Measurements from ENCODE around the gene PRG2.

Gene PRG2

DNA sequence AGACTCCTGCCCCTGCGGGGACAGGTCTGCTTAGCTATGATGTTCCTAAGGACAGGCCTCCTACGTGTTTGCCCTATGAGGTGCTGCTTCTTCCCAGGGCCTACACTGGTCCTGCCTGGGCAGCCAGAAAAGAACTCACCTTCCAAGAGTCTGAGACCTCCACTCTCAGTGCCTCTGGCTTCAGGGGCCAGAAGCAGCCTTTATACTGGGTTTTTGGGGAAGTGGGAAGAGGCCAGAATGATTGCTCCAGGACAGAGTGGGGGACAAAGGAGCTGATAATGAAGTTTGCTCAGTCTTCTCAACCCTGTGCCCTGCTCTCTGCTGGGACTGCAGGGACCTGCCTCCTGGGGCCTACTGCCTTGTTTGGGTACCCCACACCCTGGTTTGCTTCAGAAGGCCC lies 9.5 kb downstream of the PRG2 start, which contains the start of gene PRG3:
Gene PRG3, minus strand, starts transcription at position 176 of the 400 bp plus-strand sequence. CDS start 442 bp downstream, outside the sequence.
- H3K27me3 ChIP-seq (ENCODE audit: insufficient read depth, low read length), result peaks cover 2% of the 10 kb centered on the region
- H3K4me3 ChIP-seq (ENCODE audit: low read length), result no peak within 1 kb of the TSS
- H3K4me1 ChIP-seq (ENCODE audit: insufficient read depth, low read length), result no peaks in the 10 kb centered on the region
- no peaks in the 10 kb centered on the region for H3K9me3 ChIP-seq (ENCODE audit: low read length)
- H3K36me3 ChIP-seq (ENCODE audit: insufficient read depth, low read length), result no peaks in the 10 kb centered on the region
- no peak within 1 kb of the TSS for H2AFZ ChIP-seq (ENCODE audit: low read depth, low read length)

DNA sequence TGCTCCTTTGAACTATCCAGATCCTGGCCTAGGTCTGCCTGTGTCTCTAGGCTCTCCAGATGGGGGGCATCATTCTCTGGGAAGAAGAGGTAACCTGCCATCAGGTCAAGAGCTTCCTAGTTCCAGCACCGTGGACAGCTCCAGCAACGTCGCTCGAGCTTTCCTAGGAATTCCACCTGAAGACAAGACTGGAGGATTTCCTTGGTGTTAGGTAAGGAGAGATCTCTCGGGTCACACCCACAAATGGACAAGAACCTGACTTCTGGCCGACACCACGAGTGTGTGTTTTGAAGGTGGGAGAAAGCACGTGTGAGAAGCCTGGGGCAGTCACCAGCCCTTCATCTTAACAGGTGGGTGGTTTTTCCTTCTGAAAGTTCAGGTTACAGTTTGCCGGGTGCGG lies 10.7 kb downstream of the PRG2 start:
- Histone ChIP-seq H3K27me3 (ENCODE audit: insufficient read depth, low read length) (no peaks in the 10 kb centered on the region), H3K9me3 (ENCODE audit: low read length) (no peaks in the 10 kb centered on the region), H3K4me3 (ENCODE audit: low read length) (no peak overlapping the region), H2AFZ (ENCODE audit: low read depth, low read length) (no peak overlapping the region), H3K36me3 (ENCODE audit: insufficient read depth, low read length) (no peaks in the 10 kb centered on the region), H3K4me1 (ENCODE audit: insufficient read depth, low read length) (no peaks in the 10 kb centered on the region)

DNA sequence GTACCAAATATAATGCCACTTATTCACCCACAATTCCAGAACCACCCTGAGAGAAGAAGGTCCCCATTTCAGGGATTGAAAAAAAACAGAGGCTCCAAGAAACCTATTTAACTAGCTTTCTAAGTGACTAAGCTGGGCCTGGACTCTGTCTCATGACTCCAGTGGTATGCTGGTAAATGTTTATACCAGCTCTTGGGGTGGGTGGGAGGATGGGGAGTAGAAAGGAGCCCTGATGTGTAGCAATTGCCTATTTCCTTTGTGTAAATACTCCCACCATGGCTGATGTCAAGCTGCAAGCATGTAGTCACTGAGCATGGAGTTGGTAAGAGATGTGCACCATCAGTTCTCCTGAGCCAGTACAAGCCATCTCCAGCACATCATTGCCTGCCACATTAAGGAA lies 12.3 kb downstream of the PRG2 start:
- Histone ChIP-seq H3K9me3 (ENCODE audit: low read length) (no peaks in the 10 kb centered on the region), H3K36me3 (ENCODE audit: insufficient read depth, low read length) (no peaks in the 10 kb centered on the region), H2AFZ (ENCODE audit: low read depth, low read length) (no peak overlapping the region), H3K27me3 (ENCODE audit: insufficient read depth, low read length) (peaks cover under 1% of the 10 kb centered on the region), H3K4me1 (ENCODE audit: insufficient read depth, low read length) (no peaks in the 10 kb centered on the region), H3K4me3 (ENCODE audit: low read length) (no peak overlapping the region)

DNA sequence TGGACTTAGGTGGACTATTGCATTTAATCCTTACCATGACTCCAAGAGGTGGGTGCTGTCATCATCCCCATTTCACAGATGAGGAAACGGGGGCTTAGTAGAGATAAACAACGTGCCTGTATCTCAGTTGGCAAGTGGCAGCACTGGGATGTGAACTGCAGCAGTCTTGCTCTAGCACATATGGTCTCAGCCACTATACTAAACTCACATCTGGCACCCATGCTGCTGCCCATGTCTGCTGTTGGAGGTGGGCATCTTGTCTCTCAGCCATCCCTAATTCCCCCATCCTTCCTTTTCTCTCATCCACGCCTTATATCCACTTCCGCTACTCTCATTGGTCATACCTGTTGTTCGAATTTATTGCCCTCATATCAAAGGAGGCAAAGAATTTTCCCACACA lies 13.3 kb downstream of the PRG2 start:
- peaks cover 5% of the 10 kb centered on the region for H3K27me3 ChIP-seq (ENCODE audit: insufficient read depth, low read length)
- no peaks in the 10 kb centered on the region for H3K9me3 ChIP-seq (ENCODE audit: low read length)
- no peaks in the 10 kb centered on the region for H3K36me3 ChIP-seq (ENCODE audit: insufficient read depth, low read length)
- no peak overlapping the region for H2AFZ ChIP-seq (ENCODE audit: low read depth, low read length)
- no peak overlapping the region for H3K4me3 ChIP-seq (ENCODE audit: low read length)
- H3K4me1 ChIP-seq (ENCODE audit: insufficient read depth, low read length), result no peaks in the 10 kb centered on the region

DNA sequence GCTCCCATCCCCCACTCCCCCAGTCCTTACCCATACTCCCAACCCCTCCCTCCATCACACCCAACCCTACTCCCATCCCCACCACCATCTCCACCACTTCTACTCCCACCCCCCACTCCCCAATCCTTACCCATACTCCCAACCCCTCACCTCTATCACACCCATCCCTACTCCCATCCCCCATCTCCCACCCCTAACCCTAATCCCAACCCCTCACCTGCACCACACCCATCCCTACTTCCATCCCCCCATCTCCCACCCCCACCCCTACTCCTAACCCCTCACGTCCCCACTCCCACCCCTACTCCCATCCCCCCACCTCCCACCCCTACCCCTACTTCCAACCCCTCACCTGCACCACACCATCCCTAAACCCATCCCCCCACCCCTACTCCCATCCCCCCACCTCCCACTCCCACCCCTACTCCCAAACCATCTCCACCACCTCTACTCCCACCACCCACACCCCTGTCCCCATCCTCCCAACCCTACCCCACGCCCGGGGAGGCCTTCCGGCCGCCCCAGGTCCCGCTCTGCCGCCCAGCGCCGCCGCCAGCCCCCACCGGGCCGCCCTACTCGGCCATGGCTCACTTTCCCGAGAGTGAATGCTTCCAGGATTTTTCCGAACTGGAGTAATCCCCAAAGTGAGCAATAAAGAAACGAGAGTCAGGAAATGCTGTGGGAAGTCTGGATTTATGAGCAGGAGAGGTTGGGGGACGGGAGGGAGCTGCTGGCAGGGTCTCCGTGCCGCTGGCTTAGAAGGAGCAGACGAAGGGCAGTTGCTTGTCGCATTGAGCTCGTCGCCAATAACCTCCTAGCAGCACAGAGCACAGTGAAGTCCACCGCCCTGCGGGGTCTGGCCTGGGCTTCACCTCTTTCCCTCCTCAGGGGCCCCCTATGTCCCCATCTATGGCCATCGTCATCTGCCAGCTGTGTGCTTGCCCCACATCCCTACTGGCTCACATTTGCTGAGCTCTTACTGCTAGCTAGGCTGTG lies 14.1 kb downstream of the PRG2 start:
- Histone ChIP-seq H3K4me1 (ENCODE audit: insufficient read depth, low read length) (no peaks in the 10 kb centered on the region), H2AFZ (ENCODE audit: low read depth, low read length) (no peak overlapping the region), H3K9me3 (ENCODE audit: low read length) (no peaks in the 10 kb centered on the region), H3K27me3 (ENCODE audit: insufficient read depth, low read length) (peaks cover 5% of the 10 kb centered on the region), H3K36me3 (ENCODE audit: insufficient read depth, low read length) (no peaks in the 10 kb centered on the region), H3K4me3 (ENCODE audit: low read length) (no peak overlapping the region)

DNA sequence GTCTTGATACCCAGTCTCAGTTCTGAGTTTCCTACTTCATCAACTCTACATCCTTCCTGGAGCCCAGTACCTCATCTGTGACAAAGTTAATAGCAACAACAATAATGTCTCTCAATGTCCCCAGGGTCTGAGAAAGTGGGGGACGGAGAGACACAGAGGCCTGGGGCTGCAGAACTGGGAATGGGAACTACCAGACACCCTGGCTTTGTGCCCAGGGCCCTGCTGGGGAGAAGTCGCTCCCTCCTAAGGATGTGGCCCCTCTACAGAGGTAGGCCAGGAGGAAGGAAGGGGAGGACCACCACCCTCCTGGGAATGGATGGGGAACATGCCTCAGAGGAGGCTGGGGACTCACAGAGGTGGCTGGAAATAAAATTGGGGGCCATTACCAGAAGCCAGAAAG lies 15.0 kb downstream of the PRG2 start:
- Histone ChIP-seq H3K36me3 (ENCODE audit: insufficient read depth, low read length) (no peaks in the 10 kb centered on the region), H3K4me3 (ENCODE audit: low read length) (no peak overlapping the region), H3K9me3 (ENCODE audit: low read length) (no peaks in the 10 kb centered on the region), H3K27me3 (ENCODE audit: insufficient read depth, low read length) (peaks cover 5% of the 10 kb centered on the region), H2AFZ (ENCODE audit: low read depth, low read length) (no peak overlapping the region), H3K4me1 (ENCODE audit: insufficient read depth, low read length) (no peaks in the 10 kb centered on the region)

DNA sequence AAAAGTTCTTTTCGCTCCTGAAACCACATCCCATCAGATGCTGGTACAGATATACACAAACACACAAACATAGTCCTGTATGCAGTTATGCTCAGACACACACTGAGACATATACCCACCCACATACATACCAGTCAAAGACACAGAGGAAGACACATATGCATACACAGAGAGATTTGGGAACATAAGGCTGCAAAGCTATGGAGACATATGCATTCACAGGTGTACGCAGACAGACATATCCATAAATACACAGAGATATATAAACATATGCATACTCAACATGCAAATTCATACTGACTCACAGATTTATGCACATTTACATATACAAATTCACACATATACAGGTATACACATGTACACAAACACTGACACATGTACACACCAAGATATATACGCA lies 15.5 kb downstream of the PRG2 start:
- Histone ChIP-seq H3K9me3 (ENCODE audit: low read length) (no peaks in the 10 kb centered on the region), H2AFZ (ENCODE audit: low read depth, low read length) (no peak overlapping the region), H3K4me3 (ENCODE audit: low read length) (no peak overlapping the region), H3K36me3 (ENCODE audit: insufficient read depth, low read length) (no peaks in the 10 kb centered on the region), H3K27me3 (ENCODE audit: insufficient read depth, low read length) (peaks cover 5% of the 10 kb centered on the region), H3K4me1 (ENCODE audit: insufficient read depth, low read length) (no peaks in the 10 kb centered on the region)

DNA sequence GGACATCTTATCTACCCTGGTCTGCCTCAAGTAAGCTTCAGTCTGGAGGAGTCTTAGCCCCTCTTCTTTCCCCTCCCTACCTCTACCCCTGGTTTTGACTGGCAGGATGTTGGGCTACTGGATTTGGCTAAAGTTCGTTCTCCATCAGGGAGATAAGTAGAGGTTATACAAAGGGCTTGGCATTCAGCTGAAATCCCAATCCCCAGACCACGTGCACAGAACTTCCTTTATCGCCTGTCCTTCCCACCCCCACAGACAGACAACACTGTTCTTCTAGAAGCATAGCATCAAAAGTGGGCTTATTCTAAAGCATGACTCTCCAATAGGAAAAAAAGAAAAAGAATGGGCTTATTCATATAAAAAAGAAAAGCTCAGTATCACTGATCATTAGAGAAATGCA lies 17.3 kb downstream of the PRG2 start:
- H3K4me1 ChIP-seq (ENCODE audit: insufficient read depth, low read length), result no peaks in the 10 kb centered on the region
- no peak overlapping the region for H2AFZ ChIP-seq (ENCODE audit: low read depth, low read length)
- H3K9me3 ChIP-seq (ENCODE audit: low read length), result no peaks in the 10 kb centered on the region
- no peaks in the 10 kb centered on the region for H3K36me3 ChIP-seq (ENCODE audit: insufficient read depth, low read length)
- peaks cover 5% of the 10 kb centered on the region for H3K27me3 ChIP-seq (ENCODE audit: insufficient read depth, low read length)
- H3K4me3 ChIP-seq (ENCODE audit: low read length), result no peak overlapping the region

DNA sequence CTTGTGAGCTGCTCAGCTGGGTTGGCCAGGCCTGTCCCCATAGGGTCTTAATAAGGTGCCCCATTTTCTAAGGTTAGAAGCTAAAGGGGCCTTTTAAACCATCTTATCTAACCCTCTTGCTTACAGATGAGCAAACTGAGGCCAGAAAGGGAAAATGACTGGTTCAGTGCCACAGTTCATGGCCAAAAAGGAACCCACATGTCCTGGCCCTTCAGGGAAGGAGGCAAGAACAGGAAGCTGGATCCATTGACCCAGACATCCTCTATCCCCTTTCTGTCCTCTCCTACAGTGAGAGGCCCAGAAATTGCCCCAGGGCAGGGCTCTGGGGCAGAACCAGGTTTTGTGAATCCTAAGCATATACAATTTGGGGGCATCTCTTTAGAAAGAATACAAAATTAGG lies 19.5 kb downstream of the PRG2 start:
- Histone ChIP-seq H3K4me1 (ENCODE audit: insufficient read depth, low read length) (peaks cover under 1% of the 10 kb centered on the region), H3K9me3 (ENCODE audit: low read length) (no peaks in the 10 kb centered on the region), H3K27me3 (ENCODE audit: insufficient read depth, low read length) (peaks cover 5% of the 10 kb centered on the region), H3K4me3 (ENCODE audit: low read length) (no peak overlapping the region), H2AFZ (ENCODE audit: low read depth, low read length) (no peak overlapping the region), H3K36me3 (ENCODE audit: insufficient read depth, low read length) (no peaks in the 10 kb centered on the region)

DNA sequence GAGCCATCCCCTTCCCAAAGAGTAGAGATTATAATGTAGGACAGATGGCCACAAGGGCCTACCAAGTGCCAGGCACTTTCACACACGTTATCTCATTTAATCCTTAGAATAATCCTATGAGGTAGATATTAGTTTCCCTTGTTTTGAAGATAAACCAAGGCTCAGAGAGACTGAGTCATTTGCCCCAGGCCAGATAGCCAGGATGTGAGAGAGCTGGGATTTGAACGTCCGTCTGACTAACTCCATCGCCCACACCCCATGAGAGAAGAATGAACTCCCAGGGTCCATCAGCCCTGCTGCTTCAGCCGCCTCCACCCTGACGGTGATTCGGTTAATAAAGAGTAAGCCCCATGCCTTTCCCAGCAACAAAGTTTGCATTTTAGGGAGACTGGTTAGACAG lies 20.2 kb downstream of the PRG2 start:
- no peak overlapping the region for H2AFZ ChIP-seq (ENCODE audit: low read depth, low read length)
- H3K9me3 ChIP-seq (ENCODE audit: low read length), result no peaks in the 10 kb centered on the region
- H3K4me3 ChIP-seq (ENCODE audit: low read length), result no peak overlapping the region
- peaks cover 7% of the 10 kb centered on the region for H3K4me1 ChIP-seq (ENCODE audit: insufficient read depth, low read length)
- peaks cover 5% of the 10 kb centered on the region for H3K27me3 ChIP-seq (ENCODE audit: insufficient read depth, low read length)
- H3K36me3 ChIP-seq (ENCODE audit: insufficient read depth, low read length), result no peaks in the 10 kb centered on the region

DNA sequence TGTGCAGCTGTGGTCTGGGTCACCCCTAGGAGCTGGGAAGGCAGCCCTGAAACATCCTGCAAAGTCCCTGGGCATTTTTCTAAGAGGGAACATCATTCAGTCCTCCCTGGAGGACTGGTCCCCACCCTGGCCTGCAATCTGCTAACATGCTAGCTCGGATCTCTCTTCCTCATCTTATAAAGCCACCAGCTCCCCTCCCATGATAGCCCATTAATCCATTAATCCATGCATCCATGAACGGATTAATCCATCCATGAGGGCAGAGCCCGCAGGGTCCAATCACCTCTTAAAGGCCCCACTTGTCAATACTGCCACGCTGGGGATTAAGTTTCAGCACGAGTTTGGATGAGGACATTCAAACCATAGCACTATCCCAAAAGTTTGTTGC lies 21.6 kb downstream of the PRG2 start:
- Histone ChIP-seq H3K4me1 (ENCODE audit: insufficient read depth, low read length) (peaks cover 10% of the 10 kb centered on the region), H3K27me3 (ENCODE audit: insufficient read depth, low read length) (peaks cover 5% of the 10 kb centered on the region), H3K9me3 (ENCODE audit: low read length) (no peaks in the 10 kb centered on the region), H3K36me3 (ENCODE audit: insufficient read depth, low read length) (no peaks in the 10 kb centered on the region), H3K4me3 (ENCODE audit: low read length) (no peak overlapping the region), H2AFZ (ENCODE audit: low read depth, low read length) (no peak overlapping the region)

DNA sequence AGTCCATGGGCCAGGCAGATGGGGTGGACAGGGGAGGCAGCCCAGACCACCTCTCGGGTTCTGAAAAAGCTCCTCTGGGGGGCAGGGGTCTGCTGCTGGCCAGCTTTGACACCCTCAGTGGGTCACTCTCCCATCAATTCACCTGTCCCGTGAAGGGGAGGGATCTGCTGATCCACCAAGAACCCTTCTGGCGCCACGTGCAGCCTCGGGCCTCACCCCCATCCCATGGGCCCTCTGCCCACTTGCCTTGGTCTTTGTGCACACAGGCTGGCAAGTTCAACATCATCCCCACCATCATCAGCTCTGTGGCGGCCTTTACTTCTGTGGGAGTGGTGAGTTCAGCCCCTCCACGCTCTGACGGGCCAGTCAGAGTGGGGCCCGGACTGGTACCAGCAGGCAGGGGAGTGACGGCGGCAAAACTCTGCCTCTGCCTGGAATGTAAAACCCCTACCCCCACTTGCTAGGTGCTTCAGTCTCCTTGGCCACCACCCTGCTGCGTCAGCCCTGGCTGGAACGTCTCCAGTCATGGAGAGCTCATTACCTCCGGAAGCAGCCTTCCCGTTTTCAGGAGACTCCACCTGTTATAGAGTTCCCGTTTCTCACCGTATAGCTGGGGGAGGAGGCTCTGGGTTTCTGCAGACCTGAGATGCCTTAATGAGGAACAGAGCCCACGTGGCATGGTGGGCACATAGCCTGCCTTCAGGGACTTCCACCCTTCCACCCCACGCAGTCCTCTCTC lies 22.2 kb downstream of the PRG2 start:
- H3K36me3 ChIP-seq (ENCODE audit: insufficient read depth, low read length), result no peaks in the 10 kb centered on the region
- no peak overlapping the region for H3K4me3 ChIP-seq (ENCODE audit: low read length)
- H3K9me3 ChIP-seq (ENCODE audit: low read length), result no peaks in the 10 kb centered on the region
- H3K27me3 ChIP-seq (ENCODE audit: insufficient read depth, low read length), result peaks cover 9% of the 10 kb centered on the region
- H3K4me1 ChIP-seq (ENCODE audit: insufficient read depth, low read length), result peaks cover 10% of the 10 kb centered on the region
- no peak overlapping the region for H2AFZ ChIP-seq (ENCODE audit: low read depth, low read length)

All from neuron (in vitro differentiated cells).